Body of pancreas (tissue), 4 donors: Measurements from ENCODE around the gene DPH2. TPM values are rescaled to one million over a fixed set of nuclear protein-coding genes. Genes with fewer than 3 reads are reported as not detected.

Experiments used
- ATAC-seq: fragments of 150-250 bp; one replicate; pipeline ENCODE4 v1.9.1; 2016
- DNase-seq, 4 donors: peaks; one replicate each; pipeline ENCODE4 v3.0.0-alpha.2; 2019
- H3K27ac ChIP-seq, 4 donors: fragments of 200-600 bp; sonication (generic); 1 replicate in 3 of 4; 2 replicates in 1 of 4; pipeline versions ENCODE4 v1.5.1 to v1.6.1; 2016 to 2019; ENCODE audit warnings: mild to moderate bottlenecking in 1 of 4, mixed read lengths in 1 of 4, moderate library complexity in 1 of 4
- H3K27me3 ChIP-seq, 2 donors: fragments of 200-600 bp; sonication (generic); one replicate each; pipeline ENCODE4 v1.6.0; 2016; ENCODE audit warnings: mild to moderate bottlenecking in 1 of 2
- H3K36me3 ChIP-seq, 2 donors: fragments of 200-600 bp; sonication (generic); replicated peaks in 1 of 2; 2 replicates each; pipeline ENCODE4 v1.5.1; 2016; ENCODE audit warnings: low read depth in 2 of 2; ENCODE audit not compliant: insufficient read depth in 1 of 2
- H3K4me1 ChIP-seq: fragments of 200-600 bp; sonication (generic); one replicate; pipeline ENCODE4 v1.6.0; 2016
- H3K4me3 ChIP-seq, 2 donors: fragments of 200-600 bp; sonication (generic); 1 replicate in 1 of 2; 2 replicates in 1 of 2; pipeline ENCODE4 v1.5.1; 2016 to 2019
- H3K9me3 ChIP-seq, 3 donors: fragments of 200-600 bp; sonication (generic); 1 replicate in 2 of 3; 2 replicates in 1 of 3; pipeline ENCODE4 v1.5.1; 2016
- POLR2A ChIP-seq, 3 donors: fragments of 450-650 bp; IDR thresholded peaks; one replicate each; pipeline ENCODE4 v1.6.1; 2016; ENCODE audit warnings: antibody characterized with exemption in 3 of 3, mild to moderate bottlenecking in 2 of 3
- WGBS, 2 donors: methylation state at CpG; one replicate each; pipeline ENCODE4 v1.1.5; 2017; 5-methylcytosine and 5-hydroxymethylcytosine counted together
- intact Hi-C: fragments of 100-400 bp; cut with DNase I; formaldehyde crosslinking; loops from one replicate; pipeline ENCODE4 v1.15.1; 2023
- total RNA-seq, 2 donors: library from RNA; depleted of rRNA; stranded (reverse); fragments of >200 nt; gene quantifications; one replicate each; pipeline ENCODE4 v1.1.0, GENCODE V29; 2016
- TF ChIP-seq, protein P1 (sequence below), 7 experiments: fragments of 450-650 bp in 4 of 7; fragments of 200-600 bp in 3 of 7; sonication (generic) in 3 of 7; IDR thresholded peaks; one replicate each; pipeline ENCODE4 v1.5.1; 2016 to 2019; ENCODE audit warnings: antibody characterized with exemption in 7 of 7

The DPH2 gene
- total RNA-seq, 2 donors from 2014 or later: 25.4 to 35.3 TPM

DNA sequence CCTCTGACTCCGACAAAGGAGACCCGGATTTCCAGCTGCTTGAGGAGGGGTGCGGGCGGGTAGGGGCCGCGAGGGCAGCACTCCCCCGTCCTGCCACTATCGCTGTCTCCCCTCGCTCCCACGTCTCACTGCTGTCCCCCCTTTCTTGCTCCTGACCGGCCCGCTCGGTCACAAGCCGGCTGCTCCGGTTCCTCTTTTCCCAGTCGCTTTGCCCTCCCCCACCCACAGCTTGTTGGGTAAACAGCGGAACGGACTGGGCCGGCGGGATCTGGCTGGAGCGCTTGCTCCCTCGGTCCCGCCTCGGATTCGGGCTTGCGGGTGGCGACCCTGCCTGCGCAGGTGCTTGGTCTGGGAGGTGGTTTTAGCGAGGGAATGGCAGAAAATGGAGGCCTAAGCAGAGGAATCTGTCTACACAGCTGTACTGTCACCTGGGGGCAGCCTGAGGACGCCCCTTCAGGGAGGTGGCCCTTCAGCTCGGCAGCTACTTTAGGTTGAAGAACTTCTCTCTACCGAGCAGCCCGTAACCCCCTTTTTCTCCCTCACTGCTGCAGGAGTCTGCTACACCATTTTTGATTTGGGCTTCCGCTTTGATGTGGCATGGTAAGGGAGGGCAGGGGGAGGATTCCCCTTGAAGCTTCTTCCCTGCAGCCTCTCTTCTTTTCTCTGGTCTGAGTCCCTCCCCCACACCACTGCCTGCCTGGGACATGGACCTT lies 5.6 kb downstream of the DPH2 start:
- H3K4me3 ChIP-seq: peak overlapping the region; percentile 71 to 90
- H3K9me3 ChIP-seq: no peaks in the 10 kb centered on the region
- H3K36me3 ChIP-seq: peaks cover 0 to 4% of the 10 kb centered on the region in 2 donors
- 1% methylated on average over 19 to 34 of the region's 34 CpGs for WGBS, 2 donors
- peak; percentile 70 to 80 (median 73) for DNase-seq
- ATAC-seq: peak; percentile 25
- intact Hi-C loops: no loop called here
- peak overlapping the region; percentile 88 to 98 (median 94) for H3K27ac ChIP-seq
- TF ChIP-seq POLR2A (IDR thresholded peaks at IDR 0.05): no peak
- TF ChIP-seq, protein P1, sequence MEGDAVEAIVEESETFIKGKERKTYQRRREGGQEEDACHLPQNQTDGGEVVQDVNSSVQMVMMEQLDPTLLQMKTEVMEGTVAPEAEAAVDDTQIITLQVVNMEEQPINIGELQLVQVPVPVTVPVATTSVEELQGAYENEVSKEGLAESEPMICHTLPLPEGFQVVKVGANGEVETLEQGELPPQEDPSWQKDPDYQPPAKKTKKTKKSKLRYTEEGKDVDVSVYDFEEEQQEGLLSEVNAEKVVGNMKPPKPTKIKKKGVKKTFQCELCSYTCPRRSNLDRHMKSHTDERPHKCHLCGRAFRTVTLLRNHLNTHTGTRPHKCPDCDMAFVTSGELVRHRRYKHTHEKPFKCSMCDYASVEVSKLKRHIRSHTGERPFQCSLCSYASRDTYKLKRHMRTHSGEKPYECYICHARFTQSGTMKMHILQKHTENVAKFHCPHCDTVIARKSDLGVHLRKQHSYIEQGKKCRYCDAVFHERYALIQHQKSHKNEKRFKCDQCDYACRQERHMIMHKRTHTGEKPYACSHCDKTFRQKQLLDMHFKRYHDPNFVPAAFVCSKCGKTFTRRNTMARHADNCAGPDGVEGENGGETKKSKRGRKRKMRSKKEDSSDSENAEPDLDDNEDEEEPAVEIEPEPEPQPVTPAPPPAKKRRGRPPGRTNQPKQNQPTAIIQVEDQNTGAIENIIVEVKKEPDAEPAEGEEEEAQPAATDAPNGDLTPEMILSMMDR (IDR thresholded peaks at IDR 0.05): no peak
- peaks cover 62% of the 10 kb centered on the region for H3K4me1 ChIP-seq
- no peaks in the 10 kb centered on the region for H3K27me3 ChIP-seq

DNA sequence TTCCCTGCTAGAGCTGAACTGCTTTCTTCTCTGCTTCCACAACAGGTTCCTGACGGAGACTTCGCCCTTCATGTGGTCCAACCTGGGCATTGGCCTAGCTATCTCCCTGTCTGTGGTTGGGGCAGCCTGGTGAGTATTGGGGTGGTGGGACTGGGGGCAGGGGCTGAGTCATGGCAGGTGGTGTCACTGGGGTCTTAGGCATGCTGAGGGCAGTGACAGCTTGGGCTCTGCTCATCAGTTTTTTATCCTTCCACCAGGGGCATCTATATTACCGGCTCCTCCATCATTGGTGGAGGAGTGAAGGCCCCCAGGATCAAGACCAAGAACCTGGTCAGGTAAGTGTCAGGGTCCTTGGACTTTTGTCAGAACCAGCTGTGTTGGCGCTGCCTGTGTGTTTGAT lies 6.2 kb downstream of the DPH2 start:
- no peaks in the 10 kb centered on the region for H3K9me3 ChIP-seq
- intact Hi-C loops: no loop called here
- H3K36me3 ChIP-seq: peaks cover 0 to 4% of the 10 kb centered on the region in 2 donors
- DNase-seq (no peak), ATAC-seq (no peak)
- 27 to 49% methylated on average over 4 of the region's 4 CpGs for WGBS, 2 donors
- no peak for TF ChIP-seq POLR2A (IDR thresholded peaks at IDR 0.05)
- TF ChIP-seq, protein P1 (IDR thresholded peaks at IDR 0.05): no peak
- peaks cover 62% of the 10 kb centered on the region for H3K4me1 ChIP-seq
- H3K4me3 ChIP-seq: peak overlapping the region; percentile 71 to 90
- H3K27ac ChIP-seq: peak overlapping the region in 3 of 4 donors; percentile 88 to 98 (median 98)
- no peaks in the 10 kb centered on the region for H3K27me3 ChIP-seq

GRCh38 chr1:43976890-43977289 lies 7.1 kb downstream of the DPH2 start:
- Histone ChIP-seq H3K4me3 (no peak overlapping the region), H3K9me3 (no peaks in the 10 kb centered on the region), H3K27me3 (no peaks in the 10 kb centered on the region), H3K4me1 (peaks cover 59% of the 10 kb centered on the region), H3K36me3 (peaks cover 0 to 4% of the 10 kb centered on the region in 2 donors), H3K27ac (no peak overlapping the region)
- WGBS, 2 donors: 76 to 78% methylated on average over 8 of the region's 8 CpGs
- DNase-seq: no peak
- intact Hi-C loops: no loop called here
- no peak for TF ChIP-seq POLR2A (IDR thresholded peaks at IDR 0.05)
- TF ChIP-seq, protein P1 (IDR thresholded peaks at IDR 0.05): no peak
- ATAC-seq: no peak

- Histone ChIP-seq H3K9me3 (no peaks in the 10 kb centered on the region), H3K36me3 (peaks cover 0 to 4% of the 10 kb centered on the region in 2 donors), H3K4me1 (peaks cover 59% of the 10 kb centered on the region), H3K4me3 (no peak overlapping the region), H3K27ac (peak overlapping the region in 2 of 4 donors; percentile 55 to 66), H3K27me3 (no peaks in the 10 kb centered on the region)
- ATAC-seq: no peak
- intact Hi-C loops: no loop called here
- no peak for DNase-seq
- TF ChIP-seq, protein P1 (IDR thresholded peaks at IDR 0.05): no peak
- no peak for TF ChIP-seq POLR2A (IDR thresholded peaks at IDR 0.05)
- WGBS, 2 donors: 63 to 70% methylated on average over 9 of the region's 9 CpGs
Observed at GRCh38 chr1:43977376-43978263, 7.8 kb downstream of the DPH2 start.
